Measurements from ENCODE around the gene SERAC1.
"Not testable (repeated sequence)": the region's sequence is repeated elsewhere in the genome, so short reads cannot be mapped to it uniquely, and the experiment has no call there.

Gene SERAC1

DNA sequence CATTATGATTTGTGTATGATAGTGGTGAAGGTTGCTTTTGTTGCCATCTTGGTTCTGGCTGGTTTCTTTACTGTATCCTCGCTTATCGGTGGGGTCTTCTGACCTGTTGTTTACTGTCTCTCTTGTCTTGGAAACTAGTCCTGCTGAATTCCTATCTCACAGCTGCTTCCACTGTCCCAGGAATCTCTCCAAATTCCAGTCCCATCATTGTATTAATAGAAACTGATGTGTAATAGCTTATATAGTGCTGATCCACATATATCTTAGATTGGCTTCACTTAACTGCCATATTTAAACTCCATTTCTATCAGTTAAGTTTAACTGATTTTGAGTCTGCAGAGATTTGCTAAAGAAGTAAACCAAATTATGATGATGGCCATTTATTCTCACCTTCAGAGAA is 6.0 kb upstream of the SERAC1 start:
- no peak for DNase-seq

DNA sequence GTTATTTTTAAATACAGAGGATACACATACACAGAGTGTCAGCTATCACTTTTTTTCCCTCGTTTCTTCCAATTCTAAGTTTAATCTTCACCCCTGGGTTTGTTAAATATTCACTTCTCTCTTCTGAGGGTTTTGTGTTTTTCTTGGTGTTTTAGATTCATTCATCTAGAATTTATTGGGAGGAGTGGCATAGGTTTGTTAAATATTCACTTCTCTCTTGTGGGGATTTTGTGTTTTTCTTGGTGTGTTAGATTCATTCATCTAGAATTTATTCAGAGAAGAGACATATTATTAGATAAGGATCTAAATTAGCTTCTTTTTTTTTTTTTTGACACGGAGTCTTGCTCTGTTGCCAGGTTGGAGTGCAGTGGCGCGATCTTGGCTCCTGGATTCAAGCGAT is 3.9 kb upstream of the SERAC1 start:
- no peak for DNase-seq

DNA sequence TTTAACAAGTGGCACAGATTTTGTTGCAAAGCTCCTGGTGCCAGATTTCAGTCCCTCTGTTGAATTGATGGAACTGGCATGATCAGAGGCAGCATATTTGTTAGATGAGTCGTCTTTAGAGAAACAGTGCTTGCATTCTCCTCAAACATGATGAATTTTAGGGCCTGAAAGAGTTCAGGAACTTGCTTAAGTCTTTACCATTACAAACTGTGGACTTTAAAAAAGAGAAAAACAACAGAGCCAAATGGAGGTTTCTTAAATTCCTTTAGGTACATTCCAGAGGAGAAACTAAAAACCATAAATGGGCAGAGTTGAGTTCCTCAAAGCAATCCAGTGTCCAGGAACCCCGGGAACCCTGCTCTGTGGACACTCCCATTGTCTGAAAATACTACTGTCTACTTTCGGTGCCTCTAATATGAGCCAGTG is 2.6 kb upstream of the SERAC1 start:
- no peak for DNase-seq

DNA sequence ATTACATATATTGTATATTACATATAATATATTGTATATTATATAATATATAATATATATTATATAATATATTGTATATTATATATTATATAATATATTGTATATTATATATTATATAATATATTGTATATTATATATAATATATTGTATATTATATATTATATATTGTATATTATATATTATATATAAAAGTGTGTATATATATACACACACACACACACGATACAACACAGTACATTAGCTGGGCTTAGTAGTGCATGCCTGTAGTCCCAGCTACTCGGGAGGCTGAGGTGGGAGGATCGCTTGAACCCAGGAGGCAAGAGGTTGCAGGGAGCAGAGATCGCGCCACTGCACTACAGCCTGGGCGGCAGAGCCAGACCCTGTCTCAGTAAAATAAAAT is 1.6 kb upstream of the SERAC1 start:
- not testable (repeated sequence) for DNase-seq

DNA sequence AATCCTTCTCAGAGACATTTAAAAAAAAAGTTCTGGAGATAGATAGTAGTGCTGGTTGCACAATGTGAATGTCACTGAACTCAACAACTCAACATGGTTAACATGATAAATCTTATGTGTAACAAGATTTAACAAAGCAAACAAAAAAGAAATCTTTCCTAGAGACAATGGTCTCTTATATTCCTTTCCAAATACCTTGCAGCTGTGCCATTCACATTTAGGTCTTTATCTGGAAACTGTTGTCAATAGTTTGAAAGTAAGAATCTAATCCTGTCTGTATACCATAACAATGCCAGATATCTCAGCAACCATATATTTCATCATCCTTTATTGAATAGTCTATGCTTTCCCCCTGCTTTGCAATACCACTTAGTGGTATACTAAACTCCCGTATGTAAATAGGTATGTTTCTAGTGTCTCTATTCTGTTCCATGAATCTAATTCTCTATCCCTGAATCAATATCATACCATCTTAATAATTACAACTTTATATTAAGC is 2.1 kb downstream of the SERAC1 start:
- DNase-seq: no peak

DNA sequence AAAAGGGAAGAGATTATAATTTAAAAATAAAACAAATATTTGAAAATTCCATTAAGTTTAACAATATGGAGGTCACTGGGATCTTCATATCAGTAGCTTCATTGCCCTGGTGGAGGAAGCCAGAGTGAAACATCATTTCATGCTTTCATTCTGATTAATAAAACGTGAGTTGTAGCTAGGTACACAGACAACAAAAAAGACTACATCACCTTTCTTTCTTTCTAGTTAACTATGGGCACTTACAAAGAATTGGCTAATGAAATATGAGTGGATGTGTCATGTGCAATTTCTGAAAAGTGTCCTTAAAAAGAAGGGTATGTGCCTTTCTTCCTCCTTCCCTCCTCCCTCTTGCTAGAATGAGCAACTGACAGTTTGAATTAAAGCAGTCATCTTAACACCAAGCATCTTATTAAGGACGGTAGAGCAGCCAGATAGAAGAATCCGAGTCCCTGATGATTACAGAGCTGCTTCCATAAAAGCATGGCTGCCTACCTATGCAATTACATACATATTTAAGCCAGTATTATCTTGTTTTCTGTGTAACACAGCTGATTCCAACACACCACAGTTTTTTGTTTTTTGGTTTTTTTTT is 3.4 kb downstream of the SERAC1 start:
- DNase-seq: no peak

DNA sequence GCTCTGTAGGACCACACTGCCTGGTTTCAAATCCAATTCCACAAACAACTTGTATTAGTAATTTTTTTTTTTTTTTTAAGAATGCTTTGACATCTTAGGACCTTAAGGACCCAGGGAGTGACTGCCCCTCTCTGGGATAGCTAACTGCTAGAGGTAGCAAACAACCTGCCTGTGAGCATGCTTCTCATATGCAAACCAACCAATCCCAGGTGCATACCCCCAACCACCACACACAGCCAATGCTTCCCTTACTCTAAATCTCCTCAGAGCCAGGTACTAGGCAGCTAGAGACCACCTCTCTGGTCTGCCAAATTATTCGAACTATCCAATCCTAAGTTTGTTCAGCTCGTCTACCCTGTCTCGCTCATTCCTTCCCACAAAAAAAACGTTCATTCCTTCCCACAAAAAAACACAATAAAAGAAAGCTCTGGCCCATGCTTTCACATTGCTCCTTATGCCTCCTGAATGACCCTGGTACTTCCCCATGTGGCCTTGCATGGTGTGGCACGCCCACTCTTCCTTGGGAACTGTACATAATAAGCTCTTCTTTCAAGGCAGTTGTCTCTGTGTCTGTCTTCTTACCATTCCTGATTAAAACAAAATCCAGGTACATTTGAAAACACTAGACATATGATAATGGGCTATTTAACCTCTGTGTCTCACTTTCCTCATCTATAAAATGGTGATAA is 6.4 kb downstream of the SERAC1 start:
- no peak for DNase-seq

DNA sequence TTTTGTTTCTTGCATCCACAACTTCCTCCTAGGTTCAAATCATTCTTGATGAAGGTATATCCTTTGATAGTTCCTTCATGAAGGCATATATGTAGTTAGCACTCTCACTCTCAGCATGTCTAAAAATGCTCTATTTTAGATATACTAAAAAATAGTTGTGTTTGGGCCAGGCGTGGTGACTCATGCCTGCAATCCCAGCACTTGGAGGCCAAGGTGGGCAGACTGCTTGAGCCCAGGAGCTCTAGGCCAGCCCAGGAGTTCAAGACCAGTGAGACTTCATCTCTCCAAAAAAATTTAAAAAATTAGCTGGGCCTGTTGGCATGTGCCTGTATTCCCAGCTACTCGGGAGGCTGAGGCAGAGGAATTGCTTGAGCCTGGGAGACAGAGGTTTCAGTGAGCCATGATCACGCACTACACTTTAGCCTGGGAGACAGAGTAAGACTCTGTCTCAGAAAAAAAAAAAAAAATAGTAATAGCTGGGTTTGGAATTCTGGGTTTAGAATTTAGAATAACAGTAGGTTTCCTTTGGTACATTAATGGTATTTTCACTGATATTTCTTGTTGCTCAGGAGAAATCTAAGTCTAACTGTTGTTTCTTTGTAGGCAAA is 7.0 kb downstream of the SERAC1 start:
- no peak for DNase-seq

DNA sequence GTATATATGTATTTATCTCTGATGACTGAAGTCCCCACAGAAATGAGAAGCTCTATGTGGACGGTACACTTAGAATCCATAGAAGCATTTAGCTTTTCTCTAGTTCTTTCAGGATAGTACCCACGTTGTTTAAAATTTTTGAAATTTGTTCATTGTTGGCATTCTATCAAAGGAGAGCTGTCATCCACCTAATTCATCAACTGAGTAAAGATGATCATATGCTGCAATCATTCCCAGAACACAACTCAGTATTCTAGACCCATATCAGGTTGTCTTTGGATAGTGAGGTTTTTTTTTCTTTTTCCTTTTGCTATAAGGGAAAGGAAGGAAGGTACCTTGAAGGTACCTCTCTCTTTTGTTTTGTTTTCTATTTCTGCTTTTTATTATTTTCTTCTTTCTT is 9.3 kb downstream of the SERAC1 start:
- DNase-seq: no peak

DNA sequence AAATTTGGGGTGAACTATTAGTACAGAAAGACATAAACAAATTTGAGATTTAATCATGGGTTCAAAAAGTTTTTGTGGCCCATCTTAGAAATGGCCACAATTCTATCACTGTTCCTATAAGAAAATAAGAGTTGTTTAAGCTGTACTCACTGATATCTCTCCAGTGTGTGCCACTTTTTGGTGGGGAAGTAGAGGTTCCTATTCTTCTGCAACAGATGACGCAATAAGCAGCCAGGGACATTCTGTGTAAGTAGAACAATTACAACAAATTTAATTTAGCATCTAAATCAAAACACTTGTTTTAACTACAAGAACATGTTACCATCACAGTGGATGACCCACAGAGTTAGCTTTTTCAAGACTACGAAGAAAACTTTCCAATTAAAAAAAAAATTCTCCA is 9.9 kb downstream of the SERAC1 start:
- DNase-seq: no peak

DNA sequence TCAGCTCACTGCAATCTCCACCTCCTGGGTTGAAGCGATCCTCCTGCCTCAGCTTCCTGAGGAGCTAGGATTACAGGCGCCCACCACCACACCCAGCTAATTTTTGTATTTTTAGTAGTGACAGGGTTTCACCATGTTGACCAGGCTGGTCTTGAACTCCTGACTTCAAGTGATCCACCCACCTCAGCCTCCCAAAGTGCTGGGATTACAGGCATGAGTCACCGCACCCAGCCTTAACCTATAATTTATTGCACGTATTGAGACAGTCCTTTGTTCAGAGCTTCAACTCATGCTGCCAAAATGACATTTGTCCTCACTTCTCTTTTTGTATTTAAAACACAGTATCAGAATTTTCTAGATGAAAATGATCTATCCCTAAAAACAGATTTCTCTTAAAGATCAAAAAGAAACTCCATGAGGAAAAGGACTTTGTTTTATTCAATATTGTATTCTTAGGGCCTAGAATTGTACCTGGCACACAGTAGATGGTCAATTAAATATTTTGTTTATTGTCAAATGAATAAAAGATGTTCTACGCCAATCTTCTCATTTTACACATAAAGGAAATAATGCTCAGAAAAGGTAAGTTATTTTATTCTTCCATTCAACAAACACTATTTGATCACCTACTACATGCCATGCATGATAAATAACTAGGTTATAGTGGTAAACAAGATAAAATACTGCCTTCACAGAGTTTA is 10.8 kb downstream of the SERAC1 start:
- DNase-seq: no peak

DNA sequence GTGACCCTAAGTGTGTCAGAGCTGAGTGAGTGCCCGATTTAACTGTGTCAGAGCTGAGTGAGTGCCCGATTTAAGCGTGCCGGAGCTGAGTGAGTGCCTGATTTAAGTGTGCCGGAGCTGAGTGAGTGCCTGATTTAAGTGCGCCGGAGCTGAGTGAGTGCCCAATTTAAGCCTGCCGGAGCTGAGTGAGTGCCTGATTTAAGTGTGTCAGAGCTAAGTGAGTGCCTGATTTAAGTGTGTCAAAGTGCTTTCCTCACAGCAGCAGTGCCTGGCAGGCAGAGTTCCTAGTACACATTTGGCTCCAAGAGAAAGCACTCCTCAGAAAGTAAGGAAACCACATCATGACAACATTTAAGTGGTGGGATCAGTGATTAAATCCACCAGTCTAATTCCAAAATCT is 13.2 kb downstream of the SERAC1 start:
- DNase-seq: no peak

DNA sequence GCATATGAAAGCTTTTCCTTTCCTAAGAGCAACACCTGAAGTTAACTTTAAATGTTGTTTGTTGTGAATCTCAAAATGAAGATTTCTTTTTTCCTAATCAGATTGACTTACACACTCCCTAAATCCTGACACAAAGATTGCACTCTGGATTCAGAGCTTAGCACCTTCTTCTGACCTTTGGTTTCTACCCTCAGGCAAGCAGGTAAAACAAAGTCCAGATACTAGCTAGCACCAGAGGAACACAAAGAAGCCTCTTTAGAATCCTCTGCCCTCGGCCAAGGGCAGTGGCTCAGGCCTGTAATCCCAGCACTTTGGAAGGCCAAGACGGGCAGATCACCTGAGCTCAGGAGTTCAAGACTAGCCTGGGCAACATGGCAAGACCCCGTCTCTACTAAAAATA is 14.5 kb downstream of the SERAC1 start:
- no peak for DNase-seq

DNA sequence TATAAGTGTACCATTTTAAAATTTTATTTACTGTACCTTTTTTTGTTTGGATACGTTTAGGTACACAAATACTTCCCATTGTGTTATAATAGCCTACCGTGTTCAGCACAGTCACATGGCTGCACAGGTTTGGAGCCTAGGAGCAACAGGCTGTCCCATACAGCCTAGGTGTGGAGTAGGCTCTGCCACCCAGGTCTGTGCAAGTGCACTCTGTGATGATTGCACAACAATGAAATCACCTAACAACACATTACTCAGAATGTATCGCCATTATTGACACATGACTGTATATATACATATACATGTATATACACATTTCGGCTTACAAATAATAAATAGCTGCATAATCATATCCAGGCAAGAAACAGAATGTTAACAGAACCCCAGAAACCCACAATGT is 15.4 kb downstream of the SERAC1 start:
- DNase-seq: no peak

DNA sequence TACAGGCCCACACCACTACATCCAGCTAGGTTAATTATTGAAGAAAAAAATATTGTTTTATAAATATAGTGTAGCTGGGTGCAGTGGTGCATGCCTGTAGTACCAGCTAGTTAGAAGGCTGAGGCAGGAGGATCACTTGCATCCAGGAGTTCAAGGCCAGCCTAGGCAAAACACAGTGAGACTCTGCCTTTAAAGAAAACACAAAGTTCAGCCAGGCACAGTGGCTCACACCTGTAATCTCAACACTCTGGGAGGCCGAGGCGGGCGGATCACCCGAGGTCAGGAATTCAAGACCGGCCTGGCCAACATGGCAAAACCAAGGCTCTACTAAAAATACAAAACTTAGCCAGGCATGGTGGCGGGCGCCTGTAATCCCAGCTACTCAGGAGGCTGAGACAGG is 16.0 kb downstream of the SERAC1 start:
- not testable (repeated sequence) for DNase-seq

DNA sequence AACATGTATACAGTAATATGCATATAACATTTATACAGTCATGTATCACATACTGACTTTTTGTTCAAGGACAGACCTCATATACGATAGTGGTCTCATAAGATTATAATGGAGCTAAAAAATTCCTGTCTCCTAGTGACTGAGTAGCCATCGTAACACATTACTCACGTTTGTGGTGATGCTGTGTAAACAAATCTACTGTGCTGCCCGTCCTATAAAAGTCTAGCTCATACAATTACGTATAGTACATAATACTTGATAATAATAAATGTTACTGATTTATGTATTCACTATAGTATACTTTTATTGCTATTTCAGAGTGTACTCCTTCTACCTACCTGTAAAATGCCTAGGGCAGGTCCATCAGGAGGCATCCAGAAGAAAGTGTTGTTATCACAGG is 17.4 kb downstream of the SERAC1 start:
- DNase-seq: no peak

DNA sequence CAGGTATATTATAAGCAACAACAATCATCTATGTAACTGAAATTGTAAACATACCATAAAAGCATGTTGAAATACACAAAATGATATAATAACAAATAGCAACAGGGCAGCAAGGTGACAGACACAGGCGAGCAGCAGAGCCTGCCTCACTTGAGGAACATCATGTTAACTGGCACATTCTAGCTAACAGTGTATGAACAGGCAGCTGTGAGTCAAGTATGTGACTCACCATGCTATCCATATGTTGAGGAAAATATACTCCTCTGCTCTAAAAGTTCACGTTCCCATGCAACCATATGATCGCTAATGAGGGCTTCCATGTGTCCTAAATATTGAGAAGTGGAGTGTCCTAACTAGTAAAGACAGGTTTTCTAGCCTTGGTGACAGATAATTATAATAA is 18.4 kb downstream of the SERAC1 start:
- DNase-seq: no peak

DNA sequence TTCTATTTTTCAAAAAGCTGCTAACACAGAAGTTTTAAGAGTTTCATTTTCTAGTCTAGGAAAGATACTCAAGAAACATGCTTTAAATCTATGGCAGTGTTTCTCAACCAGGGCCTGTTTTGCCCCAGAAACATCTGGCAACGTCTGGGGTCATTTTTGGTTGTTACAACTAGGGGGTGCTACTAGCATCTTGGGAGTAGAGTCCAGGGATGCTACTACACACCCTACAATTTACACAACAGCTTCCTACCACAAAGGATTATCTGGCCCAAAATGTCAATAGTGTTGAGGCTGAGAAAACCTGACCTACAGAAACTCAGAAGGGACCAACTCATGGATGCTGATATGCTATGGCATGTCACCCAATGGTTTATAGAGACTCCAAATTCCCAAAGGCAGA is 24.4 kb downstream of the SERAC1 start:
- no peak for DNase-seq

DNA sequence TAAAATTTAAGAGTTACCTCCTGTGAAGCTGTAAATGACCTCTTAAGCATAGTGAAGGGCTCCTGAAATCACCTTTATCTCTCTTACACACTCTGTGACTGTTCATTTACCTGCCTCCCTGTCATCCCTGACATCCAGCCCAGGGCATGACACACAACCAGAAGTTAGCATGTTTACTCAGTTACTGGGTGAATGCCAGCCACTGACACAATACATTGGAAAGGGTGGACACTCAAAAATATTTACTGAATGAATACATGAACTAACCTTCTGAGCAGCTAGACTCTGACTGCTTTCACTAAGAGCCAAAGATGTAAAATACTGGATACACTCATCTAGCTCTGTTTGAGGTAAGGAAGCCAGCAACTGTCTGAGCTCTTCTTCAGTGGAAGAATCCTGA is 25.3 kb downstream of the SERAC1 start:
- no peak for DNase-seq

DNA sequence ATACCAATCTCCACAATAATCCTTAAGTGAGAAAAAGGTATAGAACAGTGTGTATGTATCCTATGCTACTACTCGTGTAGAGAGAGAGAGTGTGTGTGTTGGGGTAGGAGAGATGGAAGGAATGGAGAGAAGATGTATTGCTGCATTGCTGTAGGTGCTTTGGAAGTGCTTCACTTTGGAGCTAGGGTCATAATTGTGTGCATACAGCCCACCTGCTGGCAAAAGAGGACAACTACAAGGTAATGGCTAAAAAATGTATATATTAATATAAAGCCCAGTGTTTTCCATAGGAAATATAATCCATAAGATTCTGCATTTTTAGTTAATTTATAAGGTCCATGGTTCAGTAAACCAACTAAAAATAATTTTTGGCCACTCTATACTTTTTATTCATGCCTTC is 36.1 kb downstream of the SERAC1 start:
- DNase-seq: no peak

DNA sequence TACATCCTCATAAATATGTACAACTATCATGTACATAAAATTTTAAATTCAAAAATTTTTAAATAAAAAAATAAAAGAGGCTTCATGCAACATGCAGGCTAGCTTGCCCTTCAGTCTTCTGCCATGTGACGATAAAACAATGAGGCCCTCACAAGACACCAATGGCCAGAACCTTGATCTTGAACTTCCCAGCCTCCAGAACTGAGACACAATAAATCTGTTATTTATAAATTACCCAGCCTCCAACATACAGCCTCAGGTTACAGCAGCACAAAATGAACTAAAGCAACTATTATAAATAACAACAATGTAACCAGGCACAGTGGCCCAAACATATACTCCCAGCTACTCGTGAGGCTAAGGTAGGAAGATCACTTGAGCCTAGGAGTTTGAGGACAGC is 42.8 kb downstream of the SERAC1 start:
- DNase-seq: no peak

DNA sequence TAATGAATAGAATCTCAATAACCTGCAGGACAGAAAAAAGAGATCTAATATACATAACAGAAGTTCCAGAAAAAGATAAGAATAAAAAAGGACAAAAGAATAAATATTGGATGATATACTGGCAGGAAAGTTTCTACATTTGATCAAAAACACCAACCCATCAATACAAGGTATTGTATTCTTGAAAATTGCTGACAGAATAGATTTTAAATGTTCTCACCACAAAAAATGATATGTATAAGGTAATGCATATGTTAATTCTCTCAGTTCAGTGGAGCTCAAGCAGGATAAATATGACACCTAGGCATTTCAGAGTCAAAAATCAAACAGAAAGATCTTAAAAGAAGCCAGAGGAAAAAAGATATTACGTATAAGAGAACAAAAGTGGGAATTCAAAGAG is 43.8 kb downstream of the SERAC1 start:
- DNase-seq: no peak

DNA sequence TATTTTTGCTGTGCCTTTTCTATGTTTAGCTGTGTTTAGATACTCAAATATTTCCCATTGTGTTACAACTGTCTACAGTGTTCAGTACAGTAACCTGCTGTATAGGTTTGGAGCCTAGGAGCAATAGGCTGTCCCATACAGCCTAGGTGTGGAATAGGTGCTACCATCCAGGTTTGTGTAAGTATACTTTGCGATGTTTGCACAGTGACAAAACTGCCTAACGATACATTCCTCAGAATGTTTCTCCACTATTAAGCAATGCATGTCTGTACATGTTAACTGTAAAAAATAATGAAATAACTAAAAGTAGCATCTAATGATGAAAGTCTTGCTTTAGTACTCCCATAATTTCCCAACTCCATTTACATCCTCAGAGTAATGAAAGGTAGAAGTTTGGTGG is 46.0 kb downstream of the SERAC1 start:
- DNase-seq: no peak

DNA sequence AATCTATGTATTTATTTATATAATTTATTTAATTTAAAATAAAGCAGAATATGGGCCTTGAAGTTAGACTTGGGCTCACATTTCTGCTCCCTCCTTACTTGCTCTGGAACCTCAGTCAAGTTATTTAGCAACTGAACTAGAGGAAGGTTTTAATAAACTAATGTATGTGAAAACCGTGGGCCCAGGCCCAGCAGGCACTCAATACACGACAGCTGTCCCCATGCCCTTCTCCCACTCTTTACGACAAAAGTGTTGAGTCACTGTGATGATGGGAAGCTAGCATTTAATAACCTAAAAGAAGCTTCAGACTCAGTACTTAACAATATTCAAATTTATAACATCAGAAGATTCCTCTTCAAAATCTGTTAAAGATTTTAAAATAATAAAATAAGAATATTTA is 46.7 kb downstream of the SERAC1 start:
- no peak for DNase-seq
